HepG2 (cell line): ENCODE measurements around the gene MAPK8IP1. TPM values are rescaled to one million over a fixed set of nuclear protein-coding genes. Genes with fewer than 3 reads are reported as not detected.

Experiments used
- FOXO1 ChIP-seq: sonication (generic); formaldehyde crosslinking; IDR thresholded peaks from 2 replicates; pipeline ENCODE4 v1.4.0; 2020; ENCODE audit warnings: missing genetic modification reagents
- HOXA9 ChIP-seq: sonication (generic); formaldehyde crosslinking; IDR thresholded peaks from 2 replicates; pipeline ENCODE4 v1.8.1; 2022; ENCODE audit warnings: missing genetic modification reagents, mild to moderate bottlenecking, moderate library complexity, borderline replicate concordance
- IKZF4 ChIP-seq: sonication (generic); formaldehyde crosslinking; IDR thresholded peaks from 2 replicates; pipeline ENCODE4 v1.5.1; 2020; ENCODE audit warnings: borderline replicate concordance, mild to moderate bottlenecking, low read depth, missing genetic modification reagents; ENCODE audit errors: not compliant biosample characterization
- KDM4B ChIP-seq: sonication (generic); formaldehyde crosslinking; IDR thresholded peaks from 2 replicates; pipeline ENCODE4 v1.4.0; 2020; ENCODE audit warnings: missing genetic modification reagents
- KDM5B ChIP-seq: sonication (generic); formaldehyde crosslinking; IDR thresholded peaks from 2 replicates; pipeline ENCODE4 v1.4.0; 2020; ENCODE audit warnings: missing genetic modification reagents, mild to moderate bottlenecking, borderline replicate concordance
- SPEN ChIP-seq: sonication (generic); formaldehyde crosslinking; IDR thresholded peaks from 2 replicates; pipeline ENCODE4 v1.5.1; 2020; ENCODE audit warnings: low read depth, mild to moderate bottlenecking, missing genetic modification reagents
- ZBTB7B ChIP-seq: sonication (generic); formaldehyde crosslinking; IDR thresholded peaks from 2 replicates; pipeline ENCODE4 v1.4.0; 2020; ENCODE audit warnings: missing genetic modification reagents
- ZBTB8A ChIP-seq: sonication (generic); formaldehyde crosslinking; IDR thresholded peaks from 2 replicates; pipeline ENCODE4 v1.4.0; 2020; ENCODE audit warnings: mild to moderate bottlenecking, low read depth, missing genetic modification reagents, borderline replicate concordance
- ZNF773 ChIP-seq: sonication (generic); formaldehyde crosslinking; IDR thresholded peaks from 2 replicates; pipeline ENCODE4 v1.4.0; 2020; ENCODE audit warnings: missing genetic modification reagents, borderline replicate concordance
- polyA plus RNA-seq, 8 experiments: library from polyadenylated mRNA; depleted of rRNA in 3 of 8; stranded (reverse) in 7 of 8; unstranded in 1 of 8; fragments of >200 nt; fragmentation: Illumina TruSeq in 4 of 8; extraction: Trizol in 4 of 8; gene quantifications; 2 replicates each; pipeline versions ENCODE4 v1.2.1 to v1.2.3, GENCODE V29; 2011 to 2016; ENCODE audit warnings: low read depth in 4 of 8, missing spikeins in 1 of 8, mixed read lengths in 1 of 8; ENCODE audit not compliant: insufficient read depth in 1 of 8
- total RNA-seq, 5 experiments: library from RNA; depleted of rRNA; stranded (reverse); fragments of >200 nt; fragmentation: Illumina TruSeq; extraction: Trizol; gene quantifications; 2 replicates each; pipeline ENCODE4 v1.2.3, GENCODE V29; 2016; ENCODE audit warnings: low read depth in 1 of 5
- TF ChIP-seq, protein P1 (sequence below): sonication (generic); formaldehyde crosslinking; IDR thresholded peaks from 2 replicates; pipeline ENCODE4 v1.4.0; 2020; ENCODE audit warnings: missing genetic modification reagents, borderline replicate concordance
- TF ChIP-seq, protein P2 (sequence below): sonication (generic); formaldehyde crosslinking; IDR thresholded peaks from 2 replicates; pipeline ENCODE4 v1.8.0; 2022; ENCODE audit warnings: low read depth, missing genetic modification reagents
- TF ChIP-seq, protein P3 (sequence below): sonication (generic); formaldehyde crosslinking; IDR thresholded peaks from 2 replicates; pipeline ENCODE4 v1.8.1; 2023; ENCODE audit warnings: missing genetic modification reagents, mild to moderate bottlenecking, borderline replicate concordance
- TF ChIP-seq, protein P4 (sequence below): IDR thresholded peaks from 2 replicates; pipeline ENCODE4 v1.6.1; 2012; ENCODE audit warnings: low read depth, low read length, improper control_type of control experiment
- TF ChIP-seq, protein P5 (sequence below): sonication (generic); formaldehyde crosslinking; IDR thresholded peaks from 2 replicates; pipeline ENCODE4 v1.5.0; 2020; ENCODE audit warnings: mild to moderate bottlenecking, missing genetic modification reagents

Gene MAPK8IP1
- total and polyA plus RNA-seq, 2 of the 13 experiments (the other 11 are each of a cell fraction or from before 2014, with no cell fraction given): 2.2 to 4.2 TPM

- TF ChIP-seq FOXO1 (CRISPR knock-in tag): no peak
- TF ChIP-seq IKZF4 (CRISPR knock-in tag): no peak
- TF ChIP-seq KDM4B (CRISPR knock-in tag): 0 out of 2 replicates have a peak, but pooled peaks have one; percentile 38
- TF ChIP-seq, protein P1, sequence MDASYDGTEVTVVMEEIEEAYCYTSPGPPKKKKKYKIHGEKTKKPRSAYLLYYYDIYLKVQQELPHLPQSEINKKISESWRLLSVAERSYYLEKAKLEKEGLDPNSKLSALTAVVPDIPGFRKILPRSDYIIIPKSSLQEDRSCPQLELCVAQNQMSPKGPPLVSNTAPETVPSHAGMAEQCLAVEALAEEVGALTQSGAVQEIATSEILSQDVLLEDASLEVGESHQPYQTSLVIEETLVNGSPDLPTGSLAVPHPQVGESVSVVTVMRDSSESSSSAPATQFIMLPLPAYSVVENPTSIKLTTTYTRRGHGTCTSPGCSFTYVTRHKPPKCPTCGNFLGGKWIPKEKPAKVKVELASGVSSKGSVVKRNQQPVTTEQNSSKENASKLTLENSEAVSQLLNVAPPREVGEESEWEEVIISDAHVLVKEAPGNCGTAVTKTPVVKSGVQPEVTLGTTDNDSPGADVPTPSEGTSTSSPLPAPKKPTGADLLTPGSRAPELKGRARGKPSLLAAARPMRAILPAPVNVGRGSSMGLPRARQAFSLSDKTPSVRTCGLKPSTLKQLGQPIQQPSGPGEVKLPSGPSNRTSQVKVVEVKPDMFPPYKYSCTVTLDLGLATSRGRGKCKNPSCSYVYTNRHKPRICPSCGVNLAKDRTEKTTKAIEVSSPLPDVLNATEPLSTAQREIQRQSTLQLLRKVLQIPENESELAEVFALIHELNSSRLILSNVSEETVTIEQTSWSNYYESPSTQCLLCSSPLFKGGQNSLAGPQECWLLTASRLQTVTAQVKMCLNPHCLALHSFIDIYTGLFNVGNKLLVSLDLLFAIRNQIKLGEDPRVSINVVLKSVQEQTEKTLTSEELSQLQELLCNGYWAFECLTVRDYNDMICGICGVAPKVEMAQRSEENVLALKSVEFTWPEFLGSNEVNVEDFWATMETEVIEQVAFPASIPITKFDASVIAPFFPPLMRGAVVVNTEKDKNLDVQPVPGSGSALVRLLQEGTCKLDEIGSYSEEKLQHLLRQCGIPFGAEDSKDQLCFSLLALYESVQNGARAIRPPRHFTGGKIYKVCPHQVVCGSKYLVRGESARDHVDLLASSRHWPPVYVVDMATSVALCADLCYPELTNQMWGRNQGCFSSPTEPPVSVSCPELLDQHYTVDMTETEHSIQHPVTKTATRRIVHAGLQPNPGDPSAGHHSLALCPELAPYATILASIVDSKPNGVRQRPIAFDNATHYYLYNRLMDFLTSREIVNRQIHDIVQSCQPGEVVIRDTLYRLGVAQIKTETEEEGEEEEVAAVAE (CRISPR knock-in tag): 0 out of 2 replicates have a peak, but pooled peaks have one; percentile 49
- 0 out of 2 replicates have a peak, but pooled peaks have one; percentile 35 for TF ChIP-seq ZBTB7B (CRISPR knock-in tag)
- TF ChIP-seq, protein P2, sequence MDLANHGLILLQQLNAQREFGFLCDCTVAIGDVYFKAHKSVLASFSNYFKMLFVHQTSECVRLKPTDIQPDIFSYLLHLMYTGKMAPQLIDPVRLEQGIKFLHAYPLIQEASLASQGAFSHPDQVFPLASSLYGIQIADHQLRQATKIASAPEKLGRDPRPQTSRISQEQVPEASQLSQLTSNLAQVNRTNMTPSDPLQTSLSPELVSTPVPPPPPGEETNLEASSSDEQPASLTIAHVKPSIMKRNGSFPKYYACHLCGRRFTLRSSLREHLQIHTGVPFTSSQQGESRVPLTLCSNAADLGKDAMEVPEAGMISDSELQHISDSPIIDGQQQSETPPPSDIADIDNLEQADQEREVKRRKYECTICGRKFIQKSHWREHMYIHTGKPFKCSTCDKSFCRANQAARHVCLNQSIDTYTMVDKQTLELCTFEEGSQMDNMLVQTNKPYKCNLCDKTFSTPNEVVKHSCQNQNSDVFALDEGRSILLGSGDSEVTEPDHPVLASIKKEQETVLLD (CRISPR knock-in tag): no peak
- TF ChIP-seq SPEN (CRISPR knock-in tag): 0 out of 2 replicates have a peak, but pooled peaks have one; percentile 29
- no peak for TF ChIP-seq ZBTB8A (CRISPR knock-in tag)
- TF ChIP-seq, protein P3, sequence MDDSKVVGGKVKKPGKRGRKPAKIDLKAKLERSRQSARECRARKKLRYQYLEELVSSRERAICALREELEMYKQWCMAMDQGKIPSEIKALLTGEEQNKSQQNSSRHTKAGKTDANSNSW (CRISPR knock-in tag): no peak
- TF ChIP-seq KDM5B: 0 out of 2 replicates have a peak, but pooled peaks have one; percentile 26
- TF ChIP-seq, protein P4, sequence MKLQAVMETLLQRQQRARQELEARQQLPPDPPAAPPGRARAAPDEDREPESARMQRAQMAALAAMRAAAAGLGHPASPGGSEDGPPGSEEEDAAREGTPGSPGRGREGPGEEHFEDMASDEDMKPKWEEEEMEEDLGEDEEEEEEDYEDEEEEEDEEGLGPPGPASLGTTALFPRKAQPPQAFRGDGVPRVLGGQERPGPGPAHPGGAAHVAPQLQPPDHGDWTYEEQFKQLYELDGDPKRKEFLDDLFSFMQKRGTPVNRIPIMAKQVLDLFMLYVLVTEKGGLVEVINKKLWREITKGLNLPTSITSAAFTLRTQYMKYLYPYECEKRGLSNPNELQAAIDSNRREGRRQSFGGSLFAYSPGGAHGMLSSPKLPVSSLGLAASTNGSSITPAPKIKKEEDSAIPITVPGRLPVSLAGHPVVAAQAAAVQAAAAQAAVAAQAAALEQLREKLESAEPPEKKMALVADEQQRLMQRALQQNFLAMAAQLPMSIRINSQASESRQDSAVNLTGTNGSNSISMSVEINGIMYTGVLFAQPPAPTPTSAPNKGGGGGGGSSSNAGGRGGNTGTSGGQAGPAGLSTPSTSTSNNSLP: no peak
- TF ChIP-seq ZNF773 (CRISPR knock-in tag): no peak
- TF ChIP-seq, protein P5, sequence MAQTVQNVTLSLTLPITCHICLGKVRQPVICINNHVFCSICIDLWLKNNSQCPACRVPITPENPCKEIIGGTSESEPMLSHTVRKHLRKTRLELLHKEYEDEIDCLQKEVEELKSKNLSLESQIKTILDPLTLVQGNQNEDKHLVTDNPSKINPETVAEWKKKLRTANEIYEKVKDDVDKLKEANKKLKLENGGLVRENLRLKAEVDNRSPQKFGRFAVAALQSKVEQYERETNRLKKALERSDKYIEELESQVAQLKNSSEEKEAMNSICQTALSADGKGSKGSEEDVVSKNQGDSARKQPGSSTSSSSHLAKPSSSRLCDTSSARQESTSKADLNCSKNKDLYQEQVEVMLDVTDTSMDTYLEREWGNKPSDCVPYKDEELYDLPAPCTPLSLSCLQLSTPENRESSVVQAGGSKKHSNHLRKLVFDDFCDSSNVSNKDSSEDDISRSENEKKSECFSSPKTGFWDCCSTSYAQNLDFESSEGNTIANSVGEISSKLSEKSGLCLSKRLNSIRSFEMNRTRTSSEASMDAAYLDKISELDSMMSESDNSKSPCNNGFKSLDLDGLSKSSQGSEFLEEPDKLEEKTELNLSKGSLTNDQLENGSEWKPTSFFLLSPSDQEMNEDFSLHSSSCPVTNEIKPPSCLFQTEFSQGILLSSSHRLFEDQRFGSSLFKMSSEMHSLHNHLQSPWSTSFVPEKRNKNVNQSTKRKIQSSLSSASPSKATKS (CRISPR knock-in tag): no peak
- no peak for TF ChIP-seq HOXA9 (CRISPR knock-in tag)
Observed at GRCh38 chr11:45885274-45885920, at the start of gene MAPK8IP1 (continued).
